DMS153 treated with DMSO at 0.1 percent for 48 hours (cell line): ENCODE data around the gene WDR77.

ENCODE experiments used
- DNase-seq: peaks from one replicate; lab custom pipeline; 2025; ENCODE audit not compliant: unreplicated experiment; lab: John Stamatoyannopoulos, UW

WDR77 gene

DNA sequence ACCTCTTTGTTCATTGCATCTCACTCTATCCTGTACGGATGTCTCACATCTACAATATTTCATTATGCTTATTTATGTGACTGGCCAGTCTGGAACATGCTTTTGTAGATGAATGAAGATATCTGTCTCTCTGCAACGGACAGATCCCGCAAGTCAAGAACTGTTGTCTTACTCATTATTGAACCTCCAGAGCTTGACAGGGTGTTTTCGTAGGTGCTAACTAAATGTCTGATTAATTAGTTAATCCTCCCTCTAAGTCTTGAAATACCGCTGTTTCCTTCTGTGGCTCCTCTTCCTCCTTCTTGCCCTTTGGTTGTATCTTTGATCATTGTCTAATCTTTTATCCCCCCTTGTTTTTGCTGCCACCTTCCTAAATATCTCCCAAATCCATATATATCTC is 21.5 kb upstream of the WDR77 start:
- no peak for DNase-seq

GRCh38 chr1:111469539-111469938 is 20.5 kb upstream of the WDR77 start:
- no peak for DNase-seq

DNA sequence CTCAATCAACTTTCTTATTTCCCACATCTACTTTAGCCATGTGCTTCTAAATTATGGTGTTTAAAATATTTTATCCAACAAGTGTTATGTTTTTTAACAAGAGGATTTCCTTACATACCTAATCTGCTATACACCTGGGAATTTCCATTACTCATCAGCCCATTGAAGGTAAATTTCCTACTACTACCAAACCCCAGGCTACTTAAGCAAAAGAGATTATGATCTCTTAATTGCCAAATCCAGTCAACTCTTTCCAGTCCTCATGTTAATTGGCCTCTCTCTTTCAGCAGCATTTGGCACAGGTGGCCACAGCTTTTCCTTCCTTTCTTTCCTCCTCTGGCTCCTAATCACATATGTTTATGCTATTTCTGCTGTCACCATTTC is 19.7 kb upstream of the WDR77 start:
- no peak for DNase-seq

- no peak for DNase-seq
Observed at GRCh38 chr1:111467865-111468716, 19.0 kb upstream of the WDR77 start.

DNA sequence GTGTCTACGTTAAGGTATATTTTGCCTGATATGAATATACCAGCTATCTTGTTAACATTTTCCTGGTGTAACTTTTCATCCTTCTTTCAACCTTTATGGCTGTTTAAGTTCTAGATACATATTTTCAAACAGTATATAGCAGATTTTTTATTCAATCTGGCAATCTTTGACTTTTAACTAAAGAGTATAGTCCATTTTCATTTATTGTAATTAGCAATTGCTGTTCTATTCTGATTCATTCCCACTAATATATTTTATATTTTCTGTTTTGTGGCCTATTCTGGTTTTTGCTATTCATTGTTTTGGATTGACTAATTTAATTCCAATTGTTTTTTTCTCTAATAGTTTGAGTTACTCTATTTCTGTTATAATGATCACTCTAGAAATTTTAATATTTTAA is 17.4 kb upstream of the WDR77 start:
- no peak for DNase-seq

- no peak for DNase-seq
Observed at GRCh38 chr1:111465754-111466153, 16.7 kb upstream of the WDR77 start.

DNA sequence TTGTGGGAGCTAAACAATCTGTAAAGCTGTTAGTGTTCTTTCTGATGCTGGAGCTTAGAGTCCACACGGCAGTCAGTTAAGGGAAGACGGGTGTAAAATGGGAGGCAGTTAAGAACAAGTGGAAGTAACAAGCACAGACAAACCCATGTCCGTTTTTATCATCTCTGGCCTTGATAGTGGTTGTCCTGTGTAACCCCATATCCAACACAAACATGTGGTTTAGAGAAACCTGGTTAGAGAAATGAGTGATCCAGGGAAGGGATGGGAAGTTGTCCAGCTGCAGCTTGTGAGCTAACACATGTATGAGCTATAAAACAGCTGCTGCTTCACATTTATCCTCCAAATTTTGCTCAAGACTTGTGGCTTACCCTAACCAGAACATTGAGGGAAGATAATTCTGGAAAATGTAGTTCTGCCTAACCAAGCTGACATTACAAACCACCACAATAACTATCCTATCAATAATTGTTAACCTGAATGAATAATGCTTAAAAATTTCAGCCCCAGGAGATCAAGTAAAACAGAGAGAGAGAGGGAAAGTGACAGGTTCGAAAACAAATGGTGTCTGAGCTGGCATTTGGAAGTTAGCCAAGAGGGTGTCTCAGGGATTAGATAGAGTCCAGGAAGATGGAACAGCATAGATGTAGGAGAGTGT is 14.1 kb upstream of the WDR77 start:
- DNase-seq, result no peak

DNA sequence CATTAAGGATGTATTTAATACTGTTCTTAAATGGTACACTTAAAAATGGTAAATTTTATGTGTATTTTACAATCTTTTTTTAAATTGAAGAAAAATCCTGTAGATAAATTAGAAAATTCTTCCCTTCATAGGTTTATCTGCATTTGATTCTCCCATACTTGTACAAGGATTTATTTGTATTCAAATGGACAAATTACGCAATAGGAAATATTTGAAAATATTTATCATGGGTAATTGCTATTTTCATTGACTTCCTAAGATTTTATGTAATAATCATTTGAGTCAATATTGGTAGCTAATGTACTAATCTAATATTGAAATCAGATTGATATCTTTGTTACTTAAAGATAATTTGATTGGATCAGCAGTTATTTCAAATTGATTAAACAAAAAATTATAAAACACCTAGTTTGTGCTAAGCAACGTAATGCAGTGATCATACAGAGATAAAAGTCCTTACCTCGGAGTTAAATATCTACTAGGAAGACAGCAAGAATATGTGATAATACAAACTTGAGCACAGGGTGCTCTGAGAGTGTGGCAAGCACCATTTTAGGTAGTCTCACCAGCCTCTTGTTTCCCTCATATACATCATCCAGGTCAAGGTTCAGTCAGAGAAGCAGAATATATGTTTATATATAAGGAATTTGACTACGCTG is 13.4 kb upstream of the WDR77 start:
- DNase-seq, result no peak

- DNase-seq, result no peak
Observed at GRCh38 chr1:111461765-111462164, 12.7 kb upstream of the WDR77 start.

GRCh38 chr1:111455642-111456031 is 6.6 kb upstream of the WDR77 start:
- no peak for DNase-seq

DNA sequence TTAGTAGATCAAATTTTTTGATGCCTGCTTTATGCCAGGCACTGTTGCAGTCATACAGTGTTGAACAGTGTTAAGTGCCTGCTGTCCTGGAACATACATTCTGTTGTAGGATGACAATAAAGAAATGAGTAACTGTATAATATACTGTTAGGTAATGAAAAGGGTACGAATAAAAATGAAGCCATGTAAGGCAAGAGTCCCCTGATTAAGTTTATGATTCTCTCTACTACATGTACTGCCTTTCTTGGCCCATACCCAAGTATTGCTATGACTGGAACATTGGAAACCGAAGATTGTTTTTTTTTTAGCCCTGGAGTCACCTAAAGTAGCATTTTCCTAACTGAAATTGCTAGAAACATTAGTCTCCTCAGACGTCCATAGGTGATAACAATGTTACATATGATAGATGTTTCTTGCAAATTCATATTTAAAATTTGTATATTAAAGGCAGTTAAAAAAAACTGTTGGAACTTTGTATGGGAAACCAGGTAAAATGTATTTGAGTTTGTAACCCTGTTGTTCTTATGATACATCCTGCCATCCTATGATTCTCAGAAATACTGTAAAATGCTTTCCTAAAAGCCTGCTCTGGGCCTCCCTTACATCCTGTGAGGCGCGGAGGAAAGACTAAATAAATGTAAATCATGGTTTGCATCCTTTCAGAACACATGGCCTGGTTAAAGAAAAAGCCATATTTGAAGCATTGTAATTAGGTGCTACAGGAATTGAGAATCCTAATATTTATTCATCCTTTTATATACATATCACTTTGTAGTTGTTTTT is 6.0 kb upstream of the WDR77 start:
- no peak for DNase-seq

GRCh38 chr1:111453706-111454105 is 4.7 kb upstream of the WDR77 start:
- no peak for DNase-seq

DNA sequence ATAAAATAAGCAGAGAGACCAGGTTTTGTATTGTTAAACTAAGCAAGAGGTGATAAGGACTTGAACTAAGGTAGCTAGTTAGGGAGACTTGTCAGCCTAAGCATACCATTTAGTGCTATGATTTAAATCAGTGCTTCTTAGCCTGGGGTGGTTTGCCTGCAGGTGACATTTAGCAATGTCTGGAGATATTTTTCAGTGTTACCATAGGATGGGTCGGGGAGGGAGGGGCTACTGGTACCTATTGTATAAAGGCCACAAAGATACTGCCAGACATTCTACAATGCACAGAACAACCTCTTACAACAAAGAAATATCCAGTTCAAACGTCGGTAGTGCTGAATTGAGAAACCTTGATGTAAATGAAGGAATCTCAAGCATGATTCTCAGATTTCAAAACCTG is 3.5 kb upstream of the WDR77 start:
- no peak for DNase-seq

DNA sequence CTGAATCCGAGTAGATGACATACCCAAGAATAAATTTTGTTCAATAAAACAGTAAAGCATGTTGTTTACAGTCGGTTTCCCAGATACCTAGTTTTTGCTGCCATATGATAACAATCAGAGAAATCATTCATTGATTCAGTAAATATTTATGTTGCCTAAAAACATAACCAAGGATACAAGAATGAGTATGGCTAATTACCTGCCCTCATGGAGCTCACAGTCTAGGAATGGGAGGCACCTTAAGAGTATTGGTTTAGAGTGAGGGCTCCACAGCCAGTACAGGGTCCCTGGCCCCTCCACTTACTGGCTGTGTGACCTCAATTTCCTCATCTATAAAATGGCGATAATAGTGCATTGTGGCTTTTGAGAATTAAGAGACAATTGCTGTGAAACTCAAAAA is 1.1 kb upstream of the WDR77 start:
- DNase-seq, result no peak

DNA sequence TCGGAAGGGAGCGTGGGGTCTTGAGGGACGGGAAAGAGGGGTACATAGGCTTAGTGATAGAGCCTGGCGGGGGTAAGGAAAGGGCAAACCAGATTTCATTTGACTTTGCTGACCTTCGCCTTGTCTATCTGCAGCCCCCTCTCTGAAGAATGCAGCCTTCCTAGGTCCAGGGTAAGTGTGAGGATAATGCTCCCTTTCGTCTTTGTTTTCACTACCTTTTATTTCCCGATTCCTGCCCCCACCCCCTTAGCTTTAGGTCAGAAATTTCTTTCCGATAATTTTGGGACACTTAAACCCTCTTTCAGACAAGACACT is 604 bp upstream of the WDR77 start:
- no peak for DNase-seq

DNA sequence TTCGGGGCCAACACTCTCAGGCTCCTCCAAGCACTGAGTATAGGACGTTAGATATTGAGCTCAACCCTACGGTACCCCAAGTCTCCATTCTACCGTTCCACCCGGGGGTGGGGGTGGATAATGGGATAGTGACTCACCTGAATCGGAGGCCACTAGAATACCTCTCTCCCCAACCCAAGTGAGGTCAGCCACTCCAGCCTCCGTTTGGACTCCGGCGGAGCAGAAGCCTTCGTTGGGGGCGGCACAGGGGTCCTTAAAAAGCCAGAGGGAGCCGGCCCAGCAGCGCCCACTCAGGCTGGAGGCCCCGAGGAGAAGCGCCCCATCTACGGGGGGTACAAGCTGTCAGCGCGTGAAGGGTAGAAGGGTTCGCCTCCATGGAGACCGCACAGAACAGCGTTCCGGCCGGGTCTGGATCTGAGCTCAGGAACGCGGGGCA is 556 bp downstream of the WDR77 start:
- no peak for DNase-seq

- no peak for DNase-seq
Observed at GRCh38 chr1:111446967-111447892, 1.8 kb downstream of the WDR77 start.

GRCh38 chr1:111446546-111446945 is 2.5 kb downstream of the WDR77 start:
- DNase-seq, result no peak

DNA sequence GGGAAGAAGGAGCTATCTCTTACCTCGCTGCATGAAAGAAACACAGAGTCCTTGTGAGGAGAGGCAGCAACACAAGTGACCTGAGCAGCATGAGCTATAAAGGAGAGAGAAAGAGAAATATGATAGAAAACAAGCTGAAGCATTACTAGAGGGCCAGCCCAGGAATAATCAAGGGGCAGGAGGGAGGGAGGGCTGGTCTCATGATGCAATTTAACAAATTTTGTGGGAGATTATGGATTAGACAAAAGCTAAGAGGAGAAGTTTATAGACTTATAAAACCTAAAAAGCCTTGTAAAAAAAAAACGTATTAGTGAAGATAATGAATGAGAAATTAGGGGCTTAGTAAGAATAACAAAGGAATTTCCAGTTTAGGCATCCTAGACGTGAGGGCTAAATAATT is 5.0 kb downstream of the WDR77 start:
- no peak for DNase-seq

DNA sequence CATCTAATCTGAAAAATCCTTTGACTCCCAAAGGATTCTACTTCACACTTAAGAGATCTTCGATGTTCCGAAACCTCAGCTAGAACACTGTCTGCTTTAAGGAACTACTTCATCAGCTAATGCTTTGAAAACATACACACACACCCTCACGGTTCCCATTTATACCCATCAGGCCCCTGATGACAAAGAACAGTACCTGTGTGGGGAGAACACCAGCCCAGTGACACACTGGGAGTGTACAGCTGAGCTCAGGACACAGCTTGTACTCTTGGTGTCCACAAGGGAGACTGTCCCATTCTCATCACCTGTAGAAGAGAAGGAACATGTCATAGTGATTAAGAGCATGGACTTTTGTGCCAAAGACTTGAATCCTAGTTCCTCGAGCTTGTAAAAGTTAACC is 6.6 kb downstream of the WDR77 start:
- DNase-seq, result no peak
